ENCODE results near the gene KRTAP22-1. TPM values are rescaled to one million over a fixed set of nuclear protein-coding genes. Genes with fewer than 3 reads are reported as not detected.

The KRTAP22-1 gene
- total RNA-seq, 1 experiment from 2014 or later, result not detected

DNA sequence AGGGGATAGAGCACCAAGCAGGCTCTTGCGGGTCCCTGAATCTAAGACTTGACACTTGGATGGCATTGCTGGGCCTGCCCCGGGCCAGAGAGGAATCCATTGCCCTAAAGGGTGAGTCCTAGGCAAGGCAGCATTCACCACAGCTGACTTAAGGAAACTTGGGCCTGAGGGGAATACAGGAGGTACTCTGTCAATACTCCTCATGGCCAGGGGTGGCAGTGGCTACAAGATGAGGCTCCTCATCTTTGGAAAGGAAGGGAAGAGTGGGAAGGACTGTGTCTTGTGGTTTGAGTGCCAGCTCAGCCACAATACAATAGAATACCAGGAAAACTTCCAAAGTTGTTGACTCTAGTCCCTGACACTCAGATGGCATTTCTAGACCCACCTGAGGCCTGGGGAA, 5.1 kb downstream of the KRTAP22-1 start:
- CTCF ChIA-PET, result no interaction called here
- no TSS peak for BruUV-seq (replicated peaks)
- POLR2A ChIA-PET, result no interaction called here
- Histone ChIP-seq H3K27me3 (ENCODE audit: control insufficient read depth, insufficient read depth, low read length) (no peaks in the 10 kb centered on the region), H3K27ac (ENCODE audit: low read length) (no peak overlapping the region), H3K9me3 (ENCODE audit: control insufficient read depth, insufficient read depth, low read depth, low read length) (no peaks in the 10 kb centered on the region), H3K4me3 (ENCODE audit: low read depth in 2 of 2, low read length in 2 of 2) (no peak overlapping the region), H3K4me1 (ENCODE audit: control insufficient read depth, insufficient read depth, low read length) (no peaks in the 10 kb centered on the region), H3K36me3 (ENCODE audit: control insufficient read depth, insufficient read depth, low read length) (no peaks in the 10 kb centered on the region)
- TF ChIP-seq, protein P1, sequence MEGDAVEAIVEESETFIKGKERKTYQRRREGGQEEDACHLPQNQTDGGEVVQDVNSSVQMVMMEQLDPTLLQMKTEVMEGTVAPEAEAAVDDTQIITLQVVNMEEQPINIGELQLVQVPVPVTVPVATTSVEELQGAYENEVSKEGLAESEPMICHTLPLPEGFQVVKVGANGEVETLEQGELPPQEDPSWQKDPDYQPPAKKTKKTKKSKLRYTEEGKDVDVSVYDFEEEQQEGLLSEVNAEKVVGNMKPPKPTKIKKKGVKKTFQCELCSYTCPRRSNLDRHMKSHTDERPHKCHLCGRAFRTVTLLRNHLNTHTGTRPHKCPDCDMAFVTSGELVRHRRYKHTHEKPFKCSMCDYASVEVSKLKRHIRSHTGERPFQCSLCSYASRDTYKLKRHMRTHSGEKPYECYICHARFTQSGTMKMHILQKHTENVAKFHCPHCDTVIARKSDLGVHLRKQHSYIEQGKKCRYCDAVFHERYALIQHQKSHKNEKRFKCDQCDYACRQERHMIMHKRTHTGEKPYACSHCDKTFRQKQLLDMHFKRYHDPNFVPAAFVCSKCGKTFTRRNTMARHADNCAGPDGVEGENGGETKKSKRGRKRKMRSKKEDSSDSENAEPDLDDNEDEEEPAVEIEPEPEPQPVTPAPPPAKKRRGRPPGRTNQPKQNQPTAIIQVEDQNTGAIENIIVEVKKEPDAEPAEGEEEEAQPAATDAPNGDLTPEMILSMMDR (IDR thresholded peaks at IDR 0.05), result no peak
- no peak for TF ChIP-seq POLR2AphosphoS5 (IDR thresholded peaks at IDR 0.05; ENCODE audit: low read depth, low read length)
- TF ChIP-seq, protein P2, sequence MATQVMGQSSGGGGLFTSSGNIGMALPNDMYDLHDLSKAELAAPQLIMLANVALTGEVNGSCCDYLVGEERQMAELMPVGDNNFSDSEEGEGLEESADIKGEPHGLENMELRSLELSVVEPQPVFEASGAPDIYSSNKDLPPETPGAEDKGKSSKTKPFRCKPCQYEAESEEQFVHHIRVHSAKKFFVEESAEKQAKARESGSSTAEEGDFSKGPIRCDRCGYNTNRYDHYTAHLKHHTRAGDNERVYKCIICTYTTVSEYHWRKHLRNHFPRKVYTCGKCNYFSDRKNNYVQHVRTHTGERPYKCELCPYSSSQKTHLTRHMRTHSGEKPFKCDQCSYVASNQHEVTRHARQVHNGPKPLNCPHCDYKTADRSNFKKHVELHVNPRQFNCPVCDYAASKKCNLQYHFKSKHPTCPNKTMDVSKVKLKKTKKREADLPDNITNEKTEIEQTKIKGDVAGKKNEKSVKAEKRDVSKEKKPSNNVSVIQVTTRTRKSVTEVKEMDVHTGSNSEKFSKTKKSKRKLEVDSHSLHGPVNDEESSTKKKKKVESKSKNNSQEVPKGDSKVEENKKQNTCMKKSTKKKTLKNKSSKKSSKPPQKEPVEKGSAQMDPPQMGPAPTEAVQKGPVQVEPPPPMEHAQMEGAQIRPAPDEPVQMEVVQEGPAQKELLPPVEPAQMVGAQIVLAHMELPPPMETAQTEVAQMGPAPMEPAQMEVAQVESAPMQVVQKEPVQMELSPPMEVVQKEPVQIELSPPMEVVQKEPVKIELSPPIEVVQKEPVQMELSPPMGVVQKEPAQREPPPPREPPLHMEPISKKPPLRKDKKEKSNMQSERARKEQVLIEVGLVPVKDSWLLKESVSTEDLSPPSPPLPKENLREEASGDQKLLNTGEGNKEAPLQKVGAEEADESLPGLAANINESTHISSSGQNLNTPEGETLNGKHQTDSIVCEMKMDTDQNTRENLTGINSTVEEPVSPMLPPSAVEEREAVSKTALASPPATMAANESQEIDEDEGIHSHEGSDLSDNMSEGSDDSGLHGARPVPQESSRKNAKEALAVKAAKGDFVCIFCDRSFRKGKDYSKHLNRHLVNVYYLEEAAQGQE (IDR thresholded peaks at IDR 0.05; ENCODE audit: insufficient read depth in 1 of 2, low read depth in 2 of 2, low read length in 1 of 2), result no peak
- no peak for TF ChIP-seq SIN3A (IDR thresholded peaks at IDR 0.05; ENCODE audit: borderline replicate concordance, insufficient read depth, low read depth, low read length)
- no peak for TF ChIP-seq TCF7L2 (IDR thresholded peaks at IDR 0.05; ENCODE audit: low read depth, low read length)
- intact Hi-C loops (cut with micrococcal nuclease; ENCODE audit: unreplicated experiment) (no loop called here), in situ Hi-C loops (cut with HindIII; ENCODE audit: low pct_unique_long_range_greater_than_20kb, low sequenced_read_pairs) (no loop called here)
- ATAC-seq (no peak), DNase-seq (ENCODE audit: low read depth, low spot score) (no peak)

DNA sequence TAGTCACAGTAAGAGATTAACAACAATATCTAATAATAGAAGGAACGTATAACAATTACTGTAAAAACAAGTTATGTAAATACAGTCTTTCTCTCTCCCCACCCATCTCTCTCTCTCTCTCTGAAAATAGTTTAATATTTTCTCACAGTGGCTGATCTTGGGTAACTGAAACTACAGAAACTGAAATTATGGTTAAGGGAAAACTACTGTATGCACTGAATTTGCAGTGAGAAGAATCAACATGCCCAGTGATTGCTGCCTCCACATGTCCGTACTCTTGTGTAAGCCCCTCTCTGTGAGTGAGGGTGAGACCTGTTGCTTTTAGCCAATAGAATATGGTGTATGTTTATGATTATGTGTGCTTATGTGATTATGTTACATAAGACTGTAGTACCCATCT, 11.2 kb downstream of the KRTAP22-1 start:
- intact Hi-C loops (cut with micrococcal nuclease; ENCODE audit: unreplicated experiment) (no loop called here), in situ Hi-C loops (cut with HindIII; ENCODE audit: low pct_unique_long_range_greater_than_20kb, low sequenced_read_pairs) (no loop called here)
- BruUV-seq (replicated peaks), result no TSS peak
- H3K4me1 ChIP-seq (ENCODE audit: control insufficient read depth, insufficient read depth, low read length), result no peaks in the 10 kb centered on the region
- no peak overlapping the region for H3K27ac ChIP-seq (ENCODE audit: low read length)
- ATAC-seq (no peak), DNase-seq (ENCODE audit: low read depth, low spot score) (no peak)
- CTCF ChIA-PET, result no interaction called here
- H3K36me3 ChIP-seq (ENCODE audit: control insufficient read depth, insufficient read depth, low read length), result no peaks in the 10 kb centered on the region
- no peaks in the 10 kb centered on the region for H3K9me3 ChIP-seq (ENCODE audit: control insufficient read depth, insufficient read depth, low read depth, low read length)
- TF ChIP-seq TCF7L2 (IDR thresholded peaks at IDR 0.05; ENCODE audit: low read depth, low read length) (no peak), POLR2AphosphoS5 (IDR thresholded peaks at IDR 0.05; ENCODE audit: low read depth, low read length) (no peak), SIN3A (IDR thresholded peaks at IDR 0.05; ENCODE audit: borderline replicate concordance, insufficient read depth, low read depth, low read length) (no peak)
- TF ChIP-seq, protein P2 (IDR thresholded peaks at IDR 0.05; ENCODE audit: insufficient read depth in 1 of 2, low read depth in 2 of 2, low read length in 1 of 2), result no peak
- TF ChIP-seq, protein P1 (IDR thresholded peaks at IDR 0.05), result no peak
- POLR2A ChIA-PET, result no interaction called here
- H3K4me3 ChIP-seq (ENCODE audit: low read depth in 2 of 2, low read length in 2 of 2), result no peak overlapping the region
- H3K27me3 ChIP-seq (ENCODE audit: control insufficient read depth, insufficient read depth, low read length), result no peaks in the 10 kb centered on the region

Data from Panc1 (cell line).